Body of pancreas (tissue), 4 donors: ENCODE data around the gene IGFBP3.

Source experiments
- CTCF ChIP-seq, 7 experiments: fragments of 450-650 bp in 4 of 7; fragments of 200-600 bp in 3 of 7; sonication (generic) in 3 of 7; IDR thresholded peaks; one replicate each; pipeline ENCODE4 v1.5.1; 2016 to 2019; ENCODE audit warnings: antibody characterized with exemption in 7 of 7
- POLR2A ChIP-seq, 3 donors: fragments of 450-650 bp; IDR thresholded peaks; one replicate each; pipeline ENCODE4 v1.6.1; 2016; ENCODE audit warnings: antibody characterized with exemption in 3 of 3, mild to moderate bottlenecking in 2 of 3

- TF ChIP-seq POLR2A (IDR thresholded peaks at IDR 0.05) (no peak), CTCF (IDR thresholded peaks at IDR 0.05) (no peak)
Measured at GRCh38 chr7:45909561-45909960, 11.5 kb downstream of the IGFBP3 start.
